ENCODE data around the gene GCG. TPM values are rescaled to one million over a fixed set of nuclear protein-coding genes. Genes with fewer than 3 reads are reported as not detected.
A peak's percentile ranks its signal among the peaks of the same experiment; 100 is the strongest.

The GCG gene
- total and polyA plus RNA-seq, 7 donors: 0.18 to 0.23 TPM; not detected in 5

- Histone ChIP-seq H3K27me3 (ENCODE audit: insufficient read depth in 3 of 3, low read length in 2 of 3) (no peaks in the 10 kb centered on the region), H3K9me3 (no peaks in the 10 kb centered on the region), H3K4me1 (no peaks in the 10 kb centered on the region), H3K4me3 (no peak overlapping the region), H3K27ac (no peak overlapping the region), H3K36me3 (ENCODE audit: insufficient read depth in 1 of 2, low read depth in 1 of 2) (no peaks in the 10 kb centered on the region)
- no peak for ATAC-seq
- no peak for DNase-seq
- intact Hi-C loops (cut with DNase I): loop anchor here in 1 of 2 donors (5.0 kb wide), 1 partner anchor 138 kb away; no protein-coding TSS in a partner anchor
- 82 to 85% (median 82%) methylated on average over 6 of the region's 6 CpGs for WGBS, 3 donors
- TF ChIP-seq, protein P1, sequence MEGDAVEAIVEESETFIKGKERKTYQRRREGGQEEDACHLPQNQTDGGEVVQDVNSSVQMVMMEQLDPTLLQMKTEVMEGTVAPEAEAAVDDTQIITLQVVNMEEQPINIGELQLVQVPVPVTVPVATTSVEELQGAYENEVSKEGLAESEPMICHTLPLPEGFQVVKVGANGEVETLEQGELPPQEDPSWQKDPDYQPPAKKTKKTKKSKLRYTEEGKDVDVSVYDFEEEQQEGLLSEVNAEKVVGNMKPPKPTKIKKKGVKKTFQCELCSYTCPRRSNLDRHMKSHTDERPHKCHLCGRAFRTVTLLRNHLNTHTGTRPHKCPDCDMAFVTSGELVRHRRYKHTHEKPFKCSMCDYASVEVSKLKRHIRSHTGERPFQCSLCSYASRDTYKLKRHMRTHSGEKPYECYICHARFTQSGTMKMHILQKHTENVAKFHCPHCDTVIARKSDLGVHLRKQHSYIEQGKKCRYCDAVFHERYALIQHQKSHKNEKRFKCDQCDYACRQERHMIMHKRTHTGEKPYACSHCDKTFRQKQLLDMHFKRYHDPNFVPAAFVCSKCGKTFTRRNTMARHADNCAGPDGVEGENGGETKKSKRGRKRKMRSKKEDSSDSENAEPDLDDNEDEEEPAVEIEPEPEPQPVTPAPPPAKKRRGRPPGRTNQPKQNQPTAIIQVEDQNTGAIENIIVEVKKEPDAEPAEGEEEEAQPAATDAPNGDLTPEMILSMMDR (IDR thresholded peaks at IDR 0.05): no peak
Observed at GRCh38 chr2:162159446-162159845, 7.4 kb upstream of the GCG start.

DNA sequence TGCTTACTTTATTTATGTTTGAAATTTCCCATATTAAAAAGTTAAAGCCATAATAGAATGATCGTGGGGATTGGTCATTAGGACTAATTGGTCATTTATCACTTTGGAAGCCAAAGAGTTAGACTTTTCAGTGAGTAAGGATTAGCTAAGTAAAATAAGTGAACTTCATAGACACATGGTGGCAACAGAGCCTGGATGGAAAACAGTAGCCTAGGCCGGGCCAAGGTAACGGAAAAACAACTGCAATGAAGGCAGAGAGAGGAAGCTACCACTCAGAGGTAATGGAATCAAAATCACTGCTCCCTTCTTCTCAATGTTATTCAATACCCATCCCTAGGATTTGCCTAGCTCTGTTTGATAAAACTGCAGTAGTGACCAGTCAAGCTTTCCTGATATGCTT, 4.1 kb upstream of the GCG start:
- DNase-seq (no peak), ATAC-seq (no peak)
- H3K27me3 ChIP-seq (ENCODE audit: insufficient read depth in 3 of 3, low read length in 2 of 3): no peaks in the 10 kb centered on the region
- H3K4me3 ChIP-seq: no peak overlapping the region
- TF ChIP-seq, protein P1 (IDR thresholded peaks at IDR 0.05): no peak
- WGBS, 3 donors: 68 to 84% (median 74%) methylated on average over 3 of the region's 3 CpGs
- no peaks in the 10 kb centered on the region for H3K36me3 ChIP-seq (ENCODE audit: insufficient read depth in 1 of 2, low read depth in 1 of 2)
- no peaks in the 10 kb centered on the region for H3K4me1 ChIP-seq
- H3K27ac ChIP-seq: no peak overlapping the region
- no peaks in the 10 kb centered on the region for H3K9me3 ChIP-seq
- intact Hi-C loops (cut with DNase I): loop anchor here in 1 of 2 donors (5.0 kb wide), 1 partner anchor 141 kb away; no protein-coding TSS in a partner anchor

- H3K4me1 ChIP-seq: no peaks in the 10 kb centered on the region
- TF ChIP-seq, protein P1 (IDR thresholded peaks at IDR 0.05): no peak
- no peaks in the 10 kb centered on the region for H3K9me3 ChIP-seq
- WGBS, 3 donors: 81 to 84% (median 84%) methylated on average over 3 of the region's 3 CpGs
- no peaks in the 10 kb centered on the region for H3K36me3 ChIP-seq (ENCODE audit: insufficient read depth in 1 of 2, low read depth in 1 of 2)
- no peak overlapping the region for H3K4me3 ChIP-seq
- no peak overlapping the region for H3K27ac ChIP-seq
- intact Hi-C loops (cut with DNase I): loop anchor here in 1 of 2 donors (5.0 kb wide), 1 partner anchor 142 kb away; no protein-coding TSS in a partner anchor
- no peak for ATAC-seq
- H3K27me3 ChIP-seq (ENCODE audit: insufficient read depth in 3 of 3, low read length in 2 of 3): no peaks in the 10 kb centered on the region
- DNase-seq: no peak
Observed at GRCh38 chr2:162155093-162155492, 3.0 kb upstream of the GCG start.

- Histone ChIP-seq H3K4me1 (no peaks in the 10 kb centered on the region), H3K27ac (no peak overlapping the region), H3K27me3 (ENCODE audit: insufficient read depth in 3 of 3, low read length in 2 of 3) (no peaks in the 10 kb centered on the region), H3K4me3 (no peak overlapping the region), H3K9me3 (no peaks in the 10 kb centered on the region), H3K36me3 (ENCODE audit: insufficient read depth in 1 of 2, low read depth in 1 of 2) (no peaks in the 10 kb centered on the region)
- ATAC-seq (no peak), DNase-seq (no peak)
- TF ChIP-seq, protein P1 (IDR thresholded peaks at IDR 0.05): peak; percentile 28
- 4 to 10% (median 4%) methylated on average over 5 of the region's 5 CpGs for WGBS, 3 donors
- intact Hi-C loops (cut with DNase I): no loop called here
Observed at GRCh38 chr2:162153608-162154224, 1.7 kb upstream of the GCG start.

GRCh38 chr2:162149940-162150339, 2.1 kb downstream of the GCG start:
- H3K36me3 ChIP-seq (ENCODE audit: insufficient read depth in 1 of 2, low read depth in 1 of 2): no peaks in the 10 kb centered on the region
- intact Hi-C loops (cut with DNase I): no loop called here
- no peaks in the 10 kb centered on the region for H3K4me1 ChIP-seq
- 81 to 88% (median 81%) methylated on average over 8 of the region's 8 CpGs for WGBS, 3 donors
- H3K4me3 ChIP-seq: no peak overlapping the region
- H3K27ac ChIP-seq: no peak overlapping the region
- ATAC-seq (no peak), DNase-seq (no peak)
- TF ChIP-seq, protein P1 (IDR thresholded peaks at IDR 0.05): no peak
- H3K27me3 ChIP-seq (ENCODE audit: insufficient read depth in 3 of 3, low read length in 2 of 3): no peaks in the 10 kb centered on the region
- H3K9me3 ChIP-seq: no peaks in the 10 kb centered on the region

All from psoas muscle (tissue), 8 donors.